RWPE2 (cell line): Measurements from ENCODE around the gene ACAD11.

ENCODE experiments used
- ATAC-seq: fragments of 200-7000 bp; cut with Tn5 transposase; 3 replicates; pipeline ENCODE4 v1.9.1; 2021; ENCODE audit warnings: low read depth
- DNase-seq: peaks from one replicate; pipeline ENCODE4 v3.0.0-alpha.2; 2020; ENCODE audit warnings: low spot score
- H3K27ac ChIP-seq: fragments of 450-650 bp; 2 replicates; pipeline ENCODE4 v1.5.1; 2017; ENCODE audit warnings: mild to moderate bottlenecking; ENCODE audit not compliant: poor library complexity, severe bottlenecking
- H3K27me3 ChIP-seq: fragments of 250-450 bp; sonication (Bioruptor Pico); 2 replicates; pipeline ENCODE4 v1.5.1; 2021; ENCODE audit warnings: mild to moderate bottlenecking, moderate library complexity; ENCODE audit not compliant: insufficient read depth, poor library complexity, severe bottlenecking
- H3K36me3 ChIP-seq: fragments of 250-450 bp; sonication (Bioruptor Pico); 2 replicates; pipeline ENCODE4 v1.5.1; 2020; ENCODE audit warnings: low read depth, mild to moderate bottlenecking, moderate library complexity
- H3K4me1 ChIP-seq: fragments of 250-450 bp; sonication (Bioruptor Pico); 2 replicates; pipeline ENCODE4 v1.5.1; 2021; ENCODE audit warnings: mild to moderate bottlenecking, moderate library complexity; ENCODE audit not compliant: insufficient read depth, poor library complexity, severe bottlenecking
- H3K4me3 ChIP-seq: fragments of 250-450 bp; sonication (Bioruptor Pico); 2 replicates; pipeline ENCODE4 v1.5.1; 2021; ENCODE audit warnings: mild to moderate bottlenecking, moderate library complexity; ENCODE audit not compliant: severe bottlenecking
- H3K9me3 ChIP-seq: fragments of 250-450 bp; sonication (Bioruptor Pico); 2 replicates; pipeline ENCODE4 v1.5.1; 2021; ENCODE audit warnings: mild to moderate bottlenecking, moderate library complexity; ENCODE audit not compliant: severe bottlenecking
- TF ChIP-seq, protein P1 (sequence below): fragments of 450-650 bp; IDR thresholded peaks from one replicate; pipeline ENCODE4 v1.5.1; 2017; ENCODE audit warnings: mild to moderate bottlenecking, moderate library complexity; ENCODE audit not compliant: poor library complexity, severe bottlenecking

Gene ACAD11

DNA sequence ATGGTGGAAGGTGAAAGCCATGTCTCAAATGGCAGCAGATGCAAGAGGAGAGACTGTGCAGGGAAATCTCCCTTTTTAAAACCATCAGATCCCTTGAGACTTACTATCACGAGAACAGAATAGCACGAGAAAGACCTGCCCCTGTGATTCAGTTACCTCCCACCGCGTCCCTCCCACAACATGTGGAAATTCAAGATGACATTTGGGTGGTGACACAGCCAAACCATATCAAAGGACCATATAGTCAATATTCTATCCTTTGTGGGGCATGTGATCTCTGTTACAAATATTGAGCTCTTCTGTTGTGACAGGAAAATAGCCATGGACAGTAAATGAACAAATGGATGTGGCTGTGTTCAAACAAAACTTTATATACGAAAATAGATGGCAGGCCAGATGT is 139.7 kb downstream of the ACAD11 start:
- Histone ChIP-seq H3K27ac (no peak overlapping the region), H3K4me3 (no peak overlapping the region), H3K9me3 (no peaks in the 10 kb centered on the region), H3K36me3 (peaks cover 100% of the 10 kb centered on the region), H3K27me3 (no peaks in the 10 kb centered on the region), H3K4me1 (no peaks in the 10 kb centered on the region)
- DNase-seq = no peak
- TF ChIP-seq, protein P1, sequence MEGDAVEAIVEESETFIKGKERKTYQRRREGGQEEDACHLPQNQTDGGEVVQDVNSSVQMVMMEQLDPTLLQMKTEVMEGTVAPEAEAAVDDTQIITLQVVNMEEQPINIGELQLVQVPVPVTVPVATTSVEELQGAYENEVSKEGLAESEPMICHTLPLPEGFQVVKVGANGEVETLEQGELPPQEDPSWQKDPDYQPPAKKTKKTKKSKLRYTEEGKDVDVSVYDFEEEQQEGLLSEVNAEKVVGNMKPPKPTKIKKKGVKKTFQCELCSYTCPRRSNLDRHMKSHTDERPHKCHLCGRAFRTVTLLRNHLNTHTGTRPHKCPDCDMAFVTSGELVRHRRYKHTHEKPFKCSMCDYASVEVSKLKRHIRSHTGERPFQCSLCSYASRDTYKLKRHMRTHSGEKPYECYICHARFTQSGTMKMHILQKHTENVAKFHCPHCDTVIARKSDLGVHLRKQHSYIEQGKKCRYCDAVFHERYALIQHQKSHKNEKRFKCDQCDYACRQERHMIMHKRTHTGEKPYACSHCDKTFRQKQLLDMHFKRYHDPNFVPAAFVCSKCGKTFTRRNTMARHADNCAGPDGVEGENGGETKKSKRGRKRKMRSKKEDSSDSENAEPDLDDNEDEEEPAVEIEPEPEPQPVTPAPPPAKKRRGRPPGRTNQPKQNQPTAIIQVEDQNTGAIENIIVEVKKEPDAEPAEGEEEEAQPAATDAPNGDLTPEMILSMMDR = no peak
- no peak for ATAC-seq

DNA sequence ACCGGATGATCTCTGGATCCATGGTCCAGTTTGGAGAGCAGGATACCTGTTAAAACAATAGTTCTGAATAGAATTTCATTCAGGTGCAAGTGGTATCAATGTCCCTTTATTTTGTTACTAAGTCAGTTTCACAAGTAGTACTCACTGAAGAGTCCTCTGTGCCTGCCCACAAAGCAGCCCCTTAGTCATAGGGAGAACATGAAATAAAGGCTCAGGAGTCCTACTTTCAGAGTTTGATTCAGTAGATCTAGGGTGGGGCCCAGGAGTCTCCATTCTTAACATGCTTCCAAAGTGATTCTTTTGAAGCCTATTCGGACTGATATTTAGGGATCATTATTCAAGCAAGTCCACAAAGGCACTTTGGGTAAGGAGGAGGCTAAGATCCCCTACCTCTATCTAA is 142.3 kb downstream of the ACAD11 start:
- DNase-seq = no peak
- TF ChIP-seq, protein P1 = no peak
- Histone ChIP-seq H3K4me1 (no peaks in the 10 kb centered on the region), H3K27ac (no peak overlapping the region), H3K4me3 (no peak overlapping the region), H3K36me3 (peaks cover 97% of the 10 kb centered on the region), H3K9me3 (no peaks in the 10 kb centered on the region), H3K27me3 (no peaks in the 10 kb centered on the region)
- ATAC-seq = no peak

DNA sequence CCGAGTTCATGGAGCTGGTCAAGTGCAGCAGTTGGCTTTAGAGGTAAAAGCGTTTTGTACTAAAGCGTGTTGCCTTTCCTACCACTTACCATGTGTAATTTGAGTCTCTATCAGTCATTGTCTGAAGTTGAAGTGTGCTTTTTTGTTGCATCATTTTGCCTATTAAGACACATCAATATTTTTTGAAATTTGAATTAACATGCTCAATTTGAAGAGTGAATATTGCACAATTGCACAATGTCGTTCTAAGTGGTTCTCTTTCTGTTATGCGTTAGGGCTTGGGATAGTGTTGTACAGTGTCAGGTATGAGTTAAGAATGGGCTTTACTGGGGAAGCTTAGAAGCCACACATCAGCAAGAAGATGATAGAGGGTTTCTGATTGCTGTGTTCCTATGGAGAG is 146.6 kb downstream of the ACAD11 start:
- ATAC-seq = no peak
- H3K27me3 ChIP-seq = no peaks in the 10 kb centered on the region
- no peak for DNase-seq
- no peak overlapping the region for H3K27ac ChIP-seq
- H3K36me3 ChIP-seq = peaks cover 93% of the 10 kb centered on the region
- no peaks in the 10 kb centered on the region for H3K9me3 ChIP-seq
- H3K4me1 ChIP-seq = no peaks in the 10 kb centered on the region
- H3K4me3 ChIP-seq = no peak overlapping the region
- TF ChIP-seq, protein P1 = no peak

DNA sequence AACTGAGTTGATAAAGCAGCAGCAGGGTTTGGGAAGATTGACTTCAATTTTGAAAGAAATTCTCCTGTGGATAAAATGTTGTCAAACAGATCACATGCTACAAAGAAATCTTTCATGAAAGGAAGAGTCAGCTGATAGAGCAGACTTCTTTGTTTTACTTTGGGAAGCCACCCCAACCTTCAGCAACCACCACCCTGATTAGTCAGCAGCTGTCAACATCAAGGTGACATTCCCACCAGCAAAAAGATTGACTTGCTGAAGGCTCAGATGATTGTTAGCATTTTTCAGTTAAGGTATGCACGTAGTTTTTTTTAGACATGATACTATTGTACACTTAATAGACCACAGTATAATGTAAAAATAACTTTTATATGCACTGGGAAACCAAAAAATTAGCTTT is 150.1 kb downstream of the ACAD11 start:
- H3K36me3 ChIP-seq = peaks cover 85% of the 10 kb centered on the region

DNA sequence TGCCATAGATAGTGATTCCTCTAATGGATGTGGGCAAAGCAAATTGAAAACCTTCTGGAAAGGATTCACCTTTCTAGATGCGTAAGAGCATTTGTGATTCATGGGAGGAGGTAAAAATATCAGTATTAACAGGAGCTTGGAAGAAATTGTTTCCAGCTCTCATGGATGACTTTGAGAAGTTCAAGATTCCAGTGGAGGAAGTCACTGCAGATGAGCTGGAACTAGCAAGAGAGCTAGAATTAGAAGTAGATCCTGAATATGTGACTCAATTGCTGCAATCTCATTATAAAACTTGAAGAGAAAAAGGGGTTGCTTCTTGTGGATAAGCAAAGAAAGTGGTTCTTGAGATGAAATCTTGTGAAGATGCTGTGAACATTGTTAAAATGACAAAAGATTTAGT is 150.5 kb downstream of the ACAD11 start:
- Histone ChIP-seq H3K27me3 (no peaks in the 10 kb centered on the region), H3K4me3 (no peak overlapping the region), H3K9me3 (no peaks in the 10 kb centered on the region), H3K36me3 (peaks cover 85% of the 10 kb centered on the region), H3K27ac (no peak overlapping the region), H3K4me1 (no peaks in the 10 kb centered on the region)
- ATAC-seq (no peak), DNase-seq (no peak)
- TF ChIP-seq, protein P1 = no peak

More for the DNA sequence above, 150.1 kb downstream of the ACAD11 start:
- Histone ChIP-seq H3K4me1 (no peaks in the 10 kb centered on the region), H3K27me3 (no peaks in the 10 kb centered on the region), H3K9me3 (no peaks in the 10 kb centered on the region), H3K4me3 (no peak overlapping the region), H3K27ac (no peak overlapping the region)
- DNase-seq = no peak
- TF ChIP-seq, protein P1 = no peak
- ATAC-seq = no peak
